22Rv1 (cell line): Measurements from ENCODE around the gene OR13C4.

ENCODE experiments used
- H3K27ac ChIP-seq: fragments of 450-650 bp; 2 replicates; pipeline ENCODE4 v1.5.1; 2017
- ZFX ChIP-seq: fragments of 450-650 bp; IDR thresholded peaks from 2 replicates; pipeline ENCODE4 v1.6.1; 2017; ENCODE audit warnings: antibody characterized with exemption, borderline replicate concordance
- TF ChIP-seq, protein P1 (sequence below): fragments of 450-650 bp; IDR thresholded peaks from 2 replicates; pipeline ENCODE4 v1.5.1; 2017; ENCODE audit warnings: mild to moderate bottlenecking

OR13C4 gene

DNA sequence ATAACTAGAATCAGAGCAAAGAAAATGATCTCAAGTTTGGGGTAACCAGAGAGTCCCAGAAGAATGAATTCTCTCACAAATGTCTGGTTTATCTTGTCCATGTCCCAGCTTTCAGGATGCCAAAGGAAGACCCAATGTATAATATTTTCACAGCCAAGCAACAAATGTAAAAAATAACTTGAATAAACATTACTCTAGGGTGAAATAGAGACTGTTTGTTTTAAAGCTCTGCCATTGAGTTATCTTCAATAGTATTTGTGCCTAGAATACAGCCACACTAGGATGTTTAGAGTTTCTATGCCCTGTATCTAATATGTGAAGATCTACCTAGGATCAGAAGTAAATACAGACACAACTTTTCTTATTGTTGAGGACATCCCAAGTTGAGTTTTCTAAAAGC is at the start of gene OR13C4:
Gene OR13C4, minus strand, starts transcription at position 101 of the 400 bp plus-strand sequence. Its CDS starts 0 bp downstream, at position 101.
- TF ChIP-seq ZFX: no peak
- TF ChIP-seq, protein P1, sequence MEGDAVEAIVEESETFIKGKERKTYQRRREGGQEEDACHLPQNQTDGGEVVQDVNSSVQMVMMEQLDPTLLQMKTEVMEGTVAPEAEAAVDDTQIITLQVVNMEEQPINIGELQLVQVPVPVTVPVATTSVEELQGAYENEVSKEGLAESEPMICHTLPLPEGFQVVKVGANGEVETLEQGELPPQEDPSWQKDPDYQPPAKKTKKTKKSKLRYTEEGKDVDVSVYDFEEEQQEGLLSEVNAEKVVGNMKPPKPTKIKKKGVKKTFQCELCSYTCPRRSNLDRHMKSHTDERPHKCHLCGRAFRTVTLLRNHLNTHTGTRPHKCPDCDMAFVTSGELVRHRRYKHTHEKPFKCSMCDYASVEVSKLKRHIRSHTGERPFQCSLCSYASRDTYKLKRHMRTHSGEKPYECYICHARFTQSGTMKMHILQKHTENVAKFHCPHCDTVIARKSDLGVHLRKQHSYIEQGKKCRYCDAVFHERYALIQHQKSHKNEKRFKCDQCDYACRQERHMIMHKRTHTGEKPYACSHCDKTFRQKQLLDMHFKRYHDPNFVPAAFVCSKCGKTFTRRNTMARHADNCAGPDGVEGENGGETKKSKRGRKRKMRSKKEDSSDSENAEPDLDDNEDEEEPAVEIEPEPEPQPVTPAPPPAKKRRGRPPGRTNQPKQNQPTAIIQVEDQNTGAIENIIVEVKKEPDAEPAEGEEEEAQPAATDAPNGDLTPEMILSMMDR: no peak
- H3K27ac ChIP-seq: no peak within 1 kb of the TSS

DNA sequence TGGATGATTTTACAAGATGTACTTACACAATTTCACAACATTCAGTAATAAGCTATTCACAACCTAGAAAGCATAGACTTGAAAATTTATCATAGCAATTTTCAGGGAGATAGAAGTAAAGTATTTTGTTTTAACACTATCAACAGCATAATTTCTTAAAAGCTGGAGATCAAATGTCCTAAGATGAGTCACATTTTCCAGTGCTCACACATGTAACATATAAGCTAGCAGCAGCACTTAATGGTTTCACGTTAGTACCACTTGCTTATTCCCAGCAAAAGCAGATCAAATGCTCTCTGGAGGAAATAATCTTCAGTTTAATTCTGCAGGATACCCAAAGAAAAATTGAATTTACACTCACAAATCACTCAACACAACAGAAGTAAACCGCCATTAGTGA is 48.4 kb upstream of the OR13C4 start:
- no peak overlapping the region for H3K27ac ChIP-seq
- TF ChIP-seq ZFX: no peak
- TF ChIP-seq, protein P1: no peak

- TF ChIP-seq, protein P1: no peak
- no peak for TF ChIP-seq ZFX
- H3K27ac ChIP-seq: no peak overlapping the region
These were observed 45.6 kb upstream of the OR13C4 start for GRCh38 chr9:104572612-104573011.

GRCh38 chr9:104568868-104569267 is 41.9 kb upstream of the OR13C4 start, which contains the start of gene OR13C8:
Gene OR13C8 (plus strand): TSS chr9:104569168. CDS start chr9:104569168, 0 bp downstream.
- H3K27ac ChIP-seq: no peak within 1 kb of the TSS
- TF ChIP-seq, protein P1: no peak
- TF ChIP-seq ZFX: no peak

GRCh38 chr9:104564358-104564757 is 37.3 kb upstream of the OR13C4 start:
- H3K27ac ChIP-seq: no peak overlapping the region
- TF ChIP-seq, protein P1: no peak
- no peak for TF ChIP-seq ZFX

DNA sequence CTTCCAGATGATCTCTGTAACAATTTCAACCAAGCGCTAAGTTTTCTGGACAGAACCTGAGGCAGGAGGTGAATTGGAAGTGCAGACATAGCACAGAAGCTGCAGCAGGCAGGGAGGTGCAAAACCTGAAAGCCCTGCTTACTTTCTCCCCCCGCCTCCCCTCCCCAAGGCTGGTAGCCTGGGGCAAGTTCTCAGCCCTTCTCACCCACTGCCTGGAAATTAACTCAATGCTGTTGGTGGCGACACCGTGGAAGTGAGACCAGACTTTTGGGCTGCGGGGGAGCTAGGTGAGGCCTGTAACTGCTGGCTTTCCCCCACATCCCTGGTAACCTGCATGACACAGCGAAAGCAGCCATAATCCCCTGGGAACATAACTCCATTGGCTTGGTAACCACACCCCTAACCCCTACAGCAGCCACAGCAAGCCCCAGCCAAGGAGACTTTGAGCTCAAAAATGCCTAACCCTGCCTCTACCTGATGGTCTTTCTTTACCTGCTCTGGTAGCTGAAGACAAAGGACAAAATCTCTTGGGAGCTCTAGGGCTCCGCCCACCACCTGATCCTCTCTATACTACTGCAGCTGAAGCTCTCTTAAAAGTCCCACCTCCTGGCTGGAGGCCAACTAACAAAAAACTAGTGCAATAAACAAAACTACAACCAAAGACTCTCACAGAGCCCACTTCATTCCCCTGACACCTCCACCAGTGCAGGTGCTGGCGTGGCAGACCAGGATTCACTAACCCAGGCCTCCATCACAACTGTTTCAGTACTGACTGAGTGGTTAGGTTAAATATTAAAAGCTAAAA is 30.0 kb upstream of the OR13C4 start:
- H3K27ac ChIP-seq: no peak overlapping the region
- TF ChIP-seq ZFX: no peak
- TF ChIP-seq, protein P1: no peak

- TF ChIP-seq, protein P1: no peak
- TF ChIP-seq ZFX: no peak
These were observed 28.5 kb upstream of the OR13C4 start for GRCh38 chr9:104555521-104555920.

More at GRCh38 chr9:104555521-104555920, 28.5 kb upstream of the OR13C4 start:
- no peak overlapping the region for H3K27ac ChIP-seq
